GM12878 (cell line): ENCODE results near the gene LMF1. TPM values are rescaled to one million over a fixed set of nuclear protein-coding genes. Genes with fewer than 3 reads are reported as not detected.

Source experiments
- ATAC-seq: fragments of 200-7000 bp; cut with Tn5 transposase; 3 replicates; pipeline ENCODE4 v1.9.1; 2020; ENCODE audit warnings: mild to moderate bottlenecking, moderate library complexity
- BruUV-seq: library from RNA; stranded (reverse); fragments of 400-500 nt; replicated peaks from 2 replicates; lab custom pipeline; 2021; lab: Mats Ljungman, UMichigan
- CTCF ChIA-PET: fragments of 300-600 bp; sonication (Branson Sonifier 250); formaldehyde crosslinking; extraction: SDS; loops from one replicate; lab custom pipeline; 2021; ENCODE audit warnings: inconsistent platforms; lab: Yijun Ruan, JAX
- POLR2A ChIA-PET: fragments of 350-600 bp; formaldehyde crosslinking; extraction: SDS; loops from one replicate; lab custom pipeline; 2021; ENCODE audit warnings: inconsistent platforms; lab: Charles Lee
- RAD21 ChIA-PET: fragments of 300-600 bp; sonication (Branson Sonifier 250); formaldehyde crosslinking; loops from one replicate; lab custom pipeline; 2023; ENCODE audit warnings: antibody characterized with exemption; ENCODE audit not compliant: unreplicated experiment; lab: Charles Lee
- SMC1A ChIA-PET: fragments of 300-600 bp; sonication (Branson Sonifier 250); formaldehyde crosslinking; loops from one replicate; lab custom pipeline; 2023; ENCODE audit not compliant: unreplicated experiment, uncharacterized antibody; lab: Charles Lee
- DNase-seq: peaks from one replicate; pipeline ENCODE4 v3.0.0-alpha.2; 2011; ENCODE audit warnings: low read depth, low spot score
- FAIRE-seq: peaks from 3 replicates; lab custom pipeline; 2011; peaks lifted over from hg19 to GRCh38; lab: Jason Lieb, UNC
- H2AFZ ChIP-seq: 2 replicates; pipeline ENCODE4 v1.6.0; 2011; ENCODE audit warnings: low read depth, low read length, control low read depth; ENCODE audit not compliant: control insufficient read depth
- H3K27ac ChIP-seq: 2 replicates; pipeline ENCODE4 v1.5.1; 2011; ENCODE audit warnings: control low read depth; ENCODE audit not compliant: control insufficient read depth, insufficient read depth
- H3K27me3 ChIP-seq, 2 experiments: replicated peaks in 1 of 2; 2 replicates each; pipeline versions ENCODE4 v1.6.0 to v1.6.1; 2011; ENCODE audit warnings: low read length in 1 of 2; ENCODE audit not compliant: control insufficient read depth in 2 of 2, insufficient read depth in 2 of 2
- H3K36me3 ChIP-seq, 2 experiments: 2 replicates each; pipeline ENCODE4 v1.5.1; 2011; ENCODE audit warnings: low read length in 1 of 2; ENCODE audit not compliant: control insufficient read depth in 2 of 2, insufficient read depth in 2 of 2
- H3K4me1 ChIP-seq: 2 replicates; pipeline ENCODE4 v1.6.1; 2011; ENCODE audit warnings: mild to moderate bottlenecking, low read length, moderate library complexity, mixed read lengths; ENCODE audit not compliant: control insufficient read depth, insufficient read depth
- H3K4me2 ChIP-seq: 2 replicates; pipeline ENCODE4 v1.6.0; 2011; ENCODE audit warnings: control low read depth; ENCODE audit not compliant: control insufficient read depth, insufficient read depth
- H3K4me3 ChIP-seq: fragments of 200-600 bp; sonication (generic); 2 replicates; pipeline ENCODE4 v1.5.1; 2016
- H3K79me2 ChIP-seq: 2 replicates; pipeline ENCODE4 v1.6.0; 2011; ENCODE audit warnings: low read length; ENCODE audit not compliant: control insufficient read depth, insufficient read depth
- H3K9ac ChIP-seq: 2 replicates; pipeline ENCODE4 v1.8.0; 2011; ENCODE audit warnings: low read length, control low read depth, mixed read lengths; ENCODE audit not compliant: control insufficient read depth, insufficient read depth
- H3K9me3 ChIP-seq: replicated peaks from 3 replicates; pipeline ENCODE4 v1.5.1; 2011; ENCODE audit warnings: mild to moderate bottlenecking, low read length; ENCODE audit not compliant: control insufficient read depth, insufficient read depth
- H4K20me1 ChIP-seq: 2 replicates; pipeline ENCODE4 v1.6.0; 2011; ENCODE audit not compliant: control insufficient read depth, insufficient read depth
- ATF7 ChIP-seq: fragments of 450-650 bp; IDR thresholded peaks from 2 replicates; pipeline ENCODE4 v1.6.1; 2016; ENCODE audit warnings: low read depth, mild to moderate bottlenecking
- MEF2B ChIP-seq: fragments of 450-650 bp; IDR thresholded peaks from 2 replicates; pipeline ENCODE4 v1.6.1; 2018; ENCODE audit warnings: mild to moderate bottlenecking, moderate library complexity; ENCODE audit not compliant: partially characterized antibody, poor library complexity, severe bottlenecking
- SP1 ChIP-seq: IDR thresholded peaks from one replicate; pipeline ENCODE4 v1.6.1; 2011; ENCODE audit warnings: low read depth, low read length
- ZNF622 ChIP-seq: fragments of 450-650 bp; IDR thresholded peaks from 2 replicates; pipeline ENCODE4 v1.6.1; 2017; ENCODE audit warnings: mild to moderate bottlenecking, inconsistent platforms
- WGBS: methylation state at CpG from one replicate; pipeline ENCODE4 v1.1.6; 2016; ENCODE audit warnings: low lambda C conversion rate; ENCODE audit not compliant: insufficient replicate concordance, insufficient coverage; ENCODE audit errors: missing lambda C conversion rate; 5-methylcytosine and 5-hydroxymethylcytosine counted together
- in situ Hi-C: fragments of 300-500 bp; cut with MboI; formaldehyde crosslinking; loops from 9 replicates; pipeline ENCODE4 v1.14.3; 2018; ENCODE audit warnings: mixed read lengths
- intact Hi-C: fragments of 100-400 bp; cut with micrococcal nuclease; formaldehyde crosslinking; loops from one replicate; pipeline ENCODE4 v1.14.2; 2022; ENCODE audit not compliant: unreplicated experiment
- polyA plus RNA-seq, 11 experiments: library from polyadenylated mRNA; depleted of rRNA in 4 of 11; unstranded in 6 of 11; stranded (reverse) in 5 of 11; fragments of >200 nt; fragmentation: Nextera tagmentation in 4 of 11; fragmentation: Illumina TruSeq in 1 of 11; extraction: Ambion mirVana in 4 of 11; extraction: Trizol in 1 of 11; gene quantifications; 1 replicate in 1 of 11; 2 replicates in 10 of 11; pipeline versions ENCODE4 v1.2.1 to v1.2.3, GENCODE V29; 2011 to 2016; ENCODE audit warnings: inconsistent platforms in 2 of 11, missing spikeins in 2 of 11, low read depth in 1 of 11
- total RNA-seq, 4 experiments: library from RNA; depleted of rRNA in 3 of 4; stranded (reverse); fragments of >200 nt in 3 of 4; fragmentation: Illumina TruSeq in 1 of 4; extraction: Trizol in 1 of 4; gene quantifications; 2 replicates each; pipeline versions ENCODE4 v1.2.1 to v1.2.3, GENCODE V29; 2013 to 2021

LMF1 gene
- total and polyA plus RNA-seq, 10 of the 15 experiments (the other 5 are each of a cell fraction or from before 2014, with no cell fraction given): 0.18 to 3.2 (median 1.4) TPM; not detected in 1

DNA sequence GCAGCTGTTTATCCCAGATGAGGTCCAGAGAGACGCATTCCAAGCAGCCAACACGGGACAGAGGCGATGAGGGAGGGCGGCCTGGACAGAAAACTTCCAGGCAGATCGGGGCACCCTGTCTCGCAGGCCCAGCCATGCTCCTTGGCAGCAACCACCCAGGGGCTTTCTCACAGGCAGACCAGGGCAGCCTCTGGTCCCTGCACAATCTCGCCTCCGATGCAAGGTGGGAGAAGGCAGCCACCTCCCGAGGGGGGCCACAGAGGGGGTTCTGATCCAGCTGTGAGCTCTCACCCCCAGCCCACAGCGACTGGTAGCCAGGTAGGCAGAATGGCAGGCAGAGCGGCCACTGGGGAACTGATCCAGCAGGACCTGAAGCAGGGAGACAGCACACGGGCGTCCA lies 48.7 kb downstream of the LMF1 start:
- FAIRE-seq (no peak), ATAC-seq (no peak)
- peaks cover 4% of the 10 kb centered on the region; the same call in 1 of the 3 replicates for H3K9me3 ChIP-seq
- ChIA-PET CTCF (no interaction called here), SMC1A (no interaction called here)
- H3K9ac ChIP-seq: no peak overlapping the region
- no peak overlapping the region for H2AFZ ChIP-seq
- TF ChIP-seq ATF7: no peak
- no peak for TF ChIP-seq SP1
- TF ChIP-seq, all 136 proteins: peak for 0
- RAD21 ChIA-PET: no interaction called here
- H3K4me3 ChIP-seq: no peak overlapping the region
- no TSS peak for BruUV-seq
- WGBS: 72% methylated on average over 13 of the region's 13 CpGs
- H4K20me1 ChIP-seq: no peaks in the 10 kb centered on the region
- no peak overlapping the region for H3K4me2 ChIP-seq
- no peaks in the 10 kb centered on the region for H3K36me3 ChIP-seq
- no peaks in the 10 kb centered on the region for H3K27me3 ChIP-seq
- POLR2A ChIA-PET: no interaction called here
- in situ Hi-C loops: no loop called here
- DNase-seq: no peak
- intact Hi-C loops: no loop called here
- H3K79me2 ChIP-seq: no peaks in the 10 kb centered on the region
- H3K4me1 ChIP-seq: no peaks in the 10 kb centered on the region
- H3K27ac ChIP-seq: no peak overlapping the region

DNA sequence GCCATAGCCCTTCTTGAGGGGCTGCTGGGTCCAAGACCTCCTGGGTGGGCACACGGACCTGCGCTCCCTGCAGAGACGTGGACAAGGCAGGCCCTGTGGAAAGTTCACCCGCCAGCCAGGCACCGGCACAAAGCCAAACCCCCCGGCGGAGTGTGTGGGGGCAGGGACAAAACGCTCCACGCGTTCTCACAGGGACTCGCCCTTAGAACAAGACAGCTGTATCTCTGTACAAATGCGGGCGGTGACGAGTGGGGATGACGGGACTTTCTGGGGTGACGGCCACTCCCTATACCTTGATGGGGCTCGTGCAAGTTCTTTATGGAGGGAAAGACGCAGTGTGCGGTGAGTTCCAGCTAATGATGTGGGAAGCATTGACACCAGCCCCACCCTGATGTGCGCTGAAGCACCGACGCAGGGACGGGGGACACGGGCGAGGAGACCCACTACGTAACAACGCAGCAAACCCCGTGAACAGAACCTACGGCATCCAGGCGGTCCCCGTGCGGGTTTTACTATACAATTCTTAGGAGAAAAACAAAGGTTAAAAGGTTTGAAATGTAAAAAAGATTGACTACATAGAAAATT lies 49.4 kb downstream of the LMF1 start:
- intact Hi-C loops (no loop called here), in situ Hi-C loops (no loop called here)
- H3K9ac ChIP-seq: no peak overlapping the region
- POLR2A ChIA-PET: no interaction called here
- TF ChIP-seq ZNF622 (no peak), MEF2B (no peak)
- no peak for DNase-seq
- H3K4me1 ChIP-seq: no peaks in the 10 kb centered on the region
- H3K36me3 ChIP-seq: no peaks in the 10 kb centered on the region
- H3K9me3 ChIP-seq: peaks cover 4% of the 10 kb centered on the region; the same call in 1 of the 3 replicates
- no peak for ATAC-seq
- H4K20me1 ChIP-seq: no peaks in the 10 kb centered on the region
- no peak overlapping the region for H3K27ac ChIP-seq
- RAD21 ChIA-PET: no interaction called here
- 91% methylated on average over 32 of the region's 32 CpGs for WGBS
- no peak overlapping the region for H2AFZ ChIP-seq
- SMC1A ChIA-PET: no interaction called here
- no peak overlapping the region for H3K4me2 ChIP-seq
- no peaks in the 10 kb centered on the region for H3K27me3 ChIP-seq
- CTCF ChIA-PET: no interaction called here
- H3K79me2 ChIP-seq: no peaks in the 10 kb centered on the region
- no peak for FAIRE-seq
- BruUV-seq: no TSS peak
- no peak overlapping the region for H3K4me3 ChIP-seq
